Erythroblast (primary cell): ENCODE results near the gene DGKD.

Experiments
- DNase-seq, 2 experiments: peaks; one replicate each; lab custom pipeline; 2025; lab: John Stamatoyannopoulos, UW
- GATA1 ChIP-seq: IDR thresholded peaks from 2 replicates; pipeline ENCODE4 v1.6.1; 2011; ENCODE audit warnings: low read depth, mild to moderate bottlenecking, control low read depth, low read length, moderate library complexity
- POLR2A ChIP-seq: IDR thresholded peaks from 2 replicates; pipeline ENCODE4 v1.6.1; 2011; ENCODE audit warnings: mild to moderate bottlenecking, low read length

DGKD gene

GRCh38 chr2:233456111-233456510 lies 101.8 kb downstream of the DGKD start:
- no peak for DNase-seq
- TF ChIP-seq GATA1 (no peak), POLR2A (no peak)

DNA sequence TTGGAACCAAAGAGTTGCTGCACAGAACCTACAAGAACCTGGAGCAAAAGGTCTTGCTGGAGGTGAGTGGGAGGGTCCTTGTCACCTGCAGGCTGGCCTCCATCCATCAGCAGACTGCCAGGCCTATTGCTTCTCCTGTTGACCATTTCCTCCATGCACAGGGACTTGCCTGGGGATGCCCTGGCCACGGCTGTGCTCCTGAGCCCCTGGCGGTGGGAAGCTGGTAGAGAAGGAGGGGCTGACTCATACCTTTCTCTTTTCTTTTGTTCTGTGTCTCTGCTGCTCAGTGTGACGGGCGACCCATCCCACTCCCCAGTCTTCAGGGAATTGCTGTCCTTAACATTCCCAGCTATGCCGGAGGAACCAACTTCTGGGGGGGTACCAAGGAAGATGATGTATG lies 102.6 kb downstream of the DGKD start:
- no peak for DNase-seq
- no peak for TF ChIP-seq POLR2A
- no peak for TF ChIP-seq GATA1

- DNase-seq: no peak
- no peak for TF ChIP-seq GATA1
- no peak for TF ChIP-seq POLR2A
Observed at GRCh38 chr2:233457356-233457755, 103.1 kb downstream of the DGKD start.

GRCh38 chr2:233458031-233458610 lies 103.8 kb downstream of the DGKD start:
- DNase-seq: no peak
- TF ChIP-seq GATA1 (no peak), POLR2A (no peak)

DNA sequence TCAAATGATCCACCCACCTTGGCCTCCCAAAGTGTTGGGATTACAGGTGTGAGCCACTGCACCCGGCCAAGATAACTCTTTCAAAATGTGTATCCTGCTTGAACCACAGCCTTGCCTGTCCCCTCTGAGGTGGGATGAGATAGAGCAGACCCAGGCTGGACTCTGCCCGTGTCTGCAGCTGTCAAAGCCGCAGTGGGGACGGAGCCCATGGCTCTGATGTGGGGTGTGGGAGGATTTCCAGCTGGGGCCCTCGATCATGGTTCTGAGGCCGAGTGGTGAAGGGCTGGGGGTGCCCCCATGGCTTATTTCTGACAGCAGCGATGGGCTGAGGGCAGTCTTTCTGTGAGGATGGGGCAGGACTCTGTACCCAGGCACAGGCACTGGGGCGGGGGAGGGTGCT lies 104.5 kb downstream of the DGKD start:
- TF ChIP-seq POLR2A (no peak), GATA1 (no peak)
- DNase-seq: no peak

- no peak for DNase-seq
- TF ChIP-seq POLR2A (no peak), GATA1 (no peak)
Observed at GRCh38 chr2:233459426-233459825, 105.1 kb downstream of the DGKD start.

DNA sequence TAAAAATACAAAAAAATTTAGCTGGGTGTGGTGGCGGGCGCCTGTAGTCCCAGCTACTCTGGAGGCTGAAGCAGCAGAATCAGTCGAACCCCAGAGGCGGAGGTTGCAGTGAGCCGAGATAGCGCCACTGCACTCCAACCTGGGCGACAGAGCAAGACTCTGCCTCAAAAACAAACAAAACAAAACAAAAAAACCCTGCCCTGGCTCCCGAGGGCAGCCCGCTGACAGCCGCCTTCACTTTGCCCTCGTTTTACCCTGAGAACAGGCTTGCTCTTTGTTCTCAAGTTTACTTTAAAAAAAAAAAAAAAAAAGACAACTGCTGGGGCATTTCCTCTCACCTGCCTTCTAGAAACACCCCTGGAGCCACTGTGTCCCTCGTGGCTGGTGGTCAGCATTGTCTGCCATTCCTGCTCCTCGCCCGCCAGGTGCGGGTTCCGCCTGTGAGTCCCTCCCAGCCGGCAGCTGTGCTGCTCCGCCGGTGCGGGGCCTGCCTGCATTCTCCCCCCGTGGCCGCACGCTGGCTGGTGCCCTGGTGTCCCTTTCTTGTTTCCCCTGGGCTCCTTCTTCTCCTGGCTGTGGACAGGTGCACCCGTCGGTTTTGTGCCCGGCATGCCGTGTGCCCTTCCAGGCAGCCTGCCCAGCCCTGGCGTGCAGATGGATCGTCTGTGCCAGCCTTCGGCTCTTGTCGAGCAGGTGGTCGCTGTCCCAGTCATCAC lies 106.6 kb downstream of the DGKD start:
- TF ChIP-seq POLR2A (no peak), GATA1 (no peak)
- DNase-seq: no peak

- TF ChIP-seq POLR2A (no peak), GATA1 (no peak)
- no peak for DNase-seq
Observed at GRCh38 chr2:233461481-233461891, 107.2 kb downstream of the DGKD start.

GRCh38 chr2:233462202-233462785 lies 108.0 kb downstream of the DGKD start:
- no peak for TF ChIP-seq GATA1
- no peak for TF ChIP-seq POLR2A
- DNase-seq: no peak

- TF ChIP-seq GATA1 (no peak), POLR2A (no peak)
- no peak for DNase-seq
Observed at GRCh38 chr2:233462826-233463470, 108.7 kb downstream of the DGKD start.

- TF ChIP-seq POLR2A (no peak), GATA1 (no peak)
- DNase-seq: no peak
Observed at GRCh38 chr2:233463586-233463985, 109.3 kb downstream of the DGKD start.

GRCh38 chr2:233464056-233464455 lies 109.8 kb downstream of the DGKD start:
- TF ChIP-seq POLR2A: no peak
- no peak for TF ChIP-seq GATA1
- DNase-seq: no peak

DNA sequence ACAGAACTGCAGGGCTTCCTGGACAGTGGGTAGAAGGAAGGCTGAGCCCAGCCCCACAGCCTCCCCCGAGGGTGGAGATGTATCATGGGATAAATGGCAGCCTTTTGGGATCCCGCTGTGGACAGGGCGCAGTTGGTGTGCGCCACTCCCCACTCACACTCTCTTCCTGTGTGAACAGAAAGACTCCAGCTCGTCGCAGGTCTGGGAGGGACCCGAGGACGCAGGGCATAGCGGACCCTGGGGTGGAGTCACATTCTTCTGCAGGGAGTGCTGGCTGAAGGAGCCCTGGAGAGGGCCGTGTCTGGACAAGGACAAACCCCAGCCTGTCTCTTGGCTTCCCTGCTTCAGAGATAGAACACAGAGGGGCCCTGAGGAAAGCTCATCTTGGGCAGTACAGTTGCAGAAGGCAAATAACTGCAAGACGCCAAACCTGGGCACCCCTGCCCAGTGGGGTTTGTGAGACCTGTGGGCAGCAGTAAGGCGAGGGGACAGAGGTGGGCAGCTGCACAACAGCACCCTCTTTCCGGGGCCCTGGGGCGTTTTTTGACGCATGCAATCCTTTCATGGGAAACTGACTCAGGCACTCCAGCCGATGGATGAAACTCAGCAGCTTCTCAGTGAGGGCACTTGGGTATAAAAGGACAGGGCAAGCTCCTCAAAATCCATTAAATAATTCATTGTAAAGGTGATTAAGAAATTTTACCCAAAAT lies 110.4 kb downstream of the DGKD start:
- DNase-seq: no peak
- TF ChIP-seq POLR2A: no peak
- TF ChIP-seq GATA1: no peak

- TF ChIP-seq GATA1 (no peak), POLR2A (no peak)
- DNase-seq: no peak
Observed at GRCh38 chr2:233466991-233467603, 112.8 kb downstream of the DGKD start.
